ENCODE data around the gene ACY1. TPM values are rescaled to one million over a fixed set of nuclear protein-coding genes. Genes with fewer than 3 reads are reported as not detected.

The ACY1 gene
- total and polyA plus RNA-seq, 2 of the 13 experiments (the other 11 are each of a cell fraction or from before 2014, with no cell fraction given), result 113 to 162 TPM

- no peak overlapping the region for H3K4me3 ChIP-seq (replicated peaks in 1 of 3; ENCODE audit: insufficient read depth in 1 of 3, low read depth in 2 of 3, low read length in 3 of 3)
- CTCF ChIA-PET (ENCODE audit: low intra/inter-chr PET ratio, low total read pairs), result no interaction called here
- H3K27ac ChIP-seq (ENCODE audit: extremely low read length, insufficient read depth, low read length), result no peak overlapping the region
- no peaks in the 10 kb centered on the region for H3K36me3 ChIP-seq (replicated peaks in 1 of 2; ENCODE audit: control insufficient read depth in 1 of 2, insufficient read depth in 2 of 2, low read length in 2 of 2)
- ATAC-seq, result no peak
- no peak overlapping the region for H2AFZ ChIP-seq (ENCODE audit: low read length)
- POLR2A ChIA-PET, result interaction anchor here (1.1 to 1.4 kb wide), 4 partner anchors 16 to 40 kb away, joined by 3 to 7 read pairs (median 3); partner anchors contain the start of gene RPL29
- in situ Hi-C loops (cut with HindIII; ENCODE audit: extremely low pct_ligation_motif_present, low pct_unique_long_range_greater_than_20kb), result no loop called here
- H3K4me1 ChIP-seq (ENCODE audit: insufficient read depth, low read length), result peaks cover 33% of the 10 kb centered on the region
- no TSS peak for BruUV-seq (replicated peaks)
- H4K20me1 ChIP-seq (ENCODE audit: insufficient read depth, low read length), result no peaks in the 10 kb centered on the region
- no peaks in the 10 kb centered on the region for H3K9me3 ChIP-seq (ENCODE audit: low read length)
- no peak for FAIRE-seq
- TF ChIP-seq AGO2 (optimal IDR thresholded peaks at IDR 0.05; ENCODE audit: low read depth, low read length), result no peak
- no peak for TF ChIP-seq NRL (CRISPR knock-in tag; IDR thresholded peaks at IDR 0.05; ENCODE audit: borderline replicate concordance)
- TF ChIP-seq REL (CRISPR knock-in tag; conservative IDR thresholded peaks at IDR 0.05), result no peak
- TF ChIP-seq KAT7 (CRISPR knock-in tag; IDR thresholded peaks at IDR 0.05; ENCODE audit: borderline replicate concordance), result no peak
- TF ChIP-seq ZNF646 (CRISPR knock-in tag; IDR thresholded peaks at IDR 0.05), result no peak
- TF ChIP-seq BORCS8-MEF2B (CRISPR knock-in tag; IDR thresholded peaks at IDR 0.05), result no peak
- TF ChIP-seq ZNF20 (CRISPR knock-in tag; IDR thresholded peaks at IDR 0.05), result no peak
- no peak overlapping the region; the same call in 1 of the 2 replicates for H3K4me2 ChIP-seq (ENCODE audit: low read depth, low read length)
- peaks cover 4 to 26% of the 10 kb centered on the region in 2 experiments; a peak in 4 of 5 replicates for H3K27me3 ChIP-seq (ENCODE audit: control insufficient read depth in 1 of 2, insufficient read depth in 2 of 2, low read length in 2 of 2)
- 0% methylated on average over 3 of the region's 7 CpGs for WGBS (ENCODE audit: low lambda C conversion rate)
- no peak for DNase-seq (ENCODE audit: low spot score)
- H3K79me2 ChIP-seq (ENCODE audit: insufficient read depth, low read length), result no peaks in the 10 kb centered on the region
- no peak overlapping the region for H3K9ac ChIP-seq (ENCODE audit: insufficient read depth, low read depth, low read length)
- intact Hi-C loops (cut with micrococcal nuclease; ENCODE audit: unreplicated experiment), result no loop called here
Measured at GRCh38 chr3:52012699-52013098, 29.4 kb downstream of the ACY1 start.

Measured in HepG2 (cell line).